ENCODE results near the gene TTC13. TPM values are rescaled to one million over a fixed set of nuclear protein-coding genes. Genes with fewer than 3 reads are reported as not detected.

TTC13 gene
- total RNA-seq, result 10 to 100 TPM; 45.5 to 47.0 TPM

GRCh38 chr1:230978491-230979388 is at the start of gene TTC13, which contains the start of gene ARV1:
TSS of gene TTC13 (minus strand) at chr1:230978861. CDS start at chr1:230978830, 31 bp downstream.
TSS of gene ARV1 (plus strand) at chr1:230979094. CDS start at chr1:230979106, 12 bp downstream.

DNA sequence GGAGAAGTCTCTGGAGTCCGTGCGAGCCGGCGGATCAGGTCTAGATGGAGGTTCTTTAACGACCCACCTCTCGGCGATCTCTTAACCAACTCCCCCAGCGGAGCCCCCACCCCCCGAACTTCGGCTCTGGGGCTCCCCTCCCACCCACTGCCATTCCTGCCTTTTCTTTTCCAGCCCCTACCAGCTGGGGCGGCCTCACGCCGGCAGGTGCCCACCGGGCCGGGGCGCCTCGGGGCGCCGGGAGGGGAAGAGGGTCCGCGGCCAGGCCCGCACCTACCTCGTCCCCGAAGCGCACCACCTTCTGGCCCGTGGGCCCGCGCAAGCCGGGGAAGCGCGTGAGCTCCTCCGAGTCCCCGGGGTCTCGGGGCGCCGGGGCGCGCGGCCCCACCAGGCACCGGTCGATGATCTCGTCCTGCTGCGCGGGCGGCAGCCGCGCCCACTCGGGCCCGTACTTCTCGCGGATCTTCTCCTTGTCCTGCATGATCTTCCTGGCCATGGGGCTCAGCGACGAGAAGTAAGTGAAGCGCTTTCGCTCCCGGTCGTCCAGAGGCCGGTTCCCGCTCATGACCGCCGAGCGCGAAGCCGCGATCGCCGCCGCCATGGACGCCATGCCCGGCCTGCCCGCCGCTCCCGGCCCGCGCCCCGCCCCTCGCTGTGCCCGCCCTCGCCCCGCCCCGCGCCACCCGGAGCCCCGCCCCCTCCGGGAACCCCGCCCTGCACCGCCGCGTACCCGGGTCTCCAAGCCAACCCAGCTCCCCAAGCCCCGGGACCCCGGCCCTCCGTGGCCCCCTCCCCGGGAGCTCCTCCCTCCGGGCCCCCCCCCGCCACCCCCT is 110.5 kb downstream of the TTC13 start, which contains the start of gene C1orf198:
Gene C1orf198, minus strand, starts transcription at position 619 of the 833 bp plus-strand sequence. Its CDS starts 9 bp downstream, at position 610.

Other genes with a start within 250 kb of the TTC13 start
- gene CAPN9, start 231.5 kb downstream of the TTC13 start, total RNA-seq, result not detected
- gene C1orf198, start 110.3 kb downstream of the TTC13 start, total RNA-seq, result 1 to 10 TPM; 1.7 to 1.8 TPM
- gene ARV1, start 233 bp upstream of the TTC13 start, total RNA-seq, result 10 to 100 TPM; 12.5 to 13.1 TPM
- gene FAM89A, start 61.4 kb upstream of the TTC13 start, total RNA-seq, result 1 to 10 TPM; 5.1 to 8.6 TPM
- not detected for gene TRIM67, start 183.2 kb upstream of the TTC13 start, total RNA-seq